ENCODE measurements around the gene INTS4. TPM values are rescaled to one million over a fixed set of nuclear protein-coding genes. Genes with fewer than 3 reads are reported as not detected.
"Not testable (repeated sequence)": the region's sequence is repeated elsewhere in the genome, so short reads cannot be mapped to it uniquely, and the experiment has no call there.

Gene INTS4
- total and polyA plus RNA-seq, 12 donors: 17.8 to 69.6 (median 37.2) TPM

GRCh38 chr11:78032090-78032489 lies 37.6 kb upstream of the INTS4 start:
- DNase-seq: peak in 5 of 7 donors; percentile 33 to 77 (median 66)
- no peaks in the 10 kb centered on the region for H3K36me3 ChIP-seq (replicated peaks in 1 of 2)
- intact Hi-C loops (cut with DNase I): no loop called here
- TF ChIP-seq POLR2A (IDR thresholded peaks at IDR 0.05) (no peak), CTCF (IDR thresholded peaks at IDR 0.05) (no peak)
- no peak overlapping the region for H3K4me3 ChIP-seq
- H3K27me3 ChIP-seq: no peaks in the 10 kb centered on the region
- no peaks in the 10 kb centered on the region for H3K9me3 ChIP-seq (replicated peaks in 1 of 3)
- H3K4me1 ChIP-seq (replicated peaks in 1 of 2): peaks cover 22 to 23% of the 10 kb centered on the region in 2 donors
- H3K27ac ChIP-seq: peak overlapping the region in 1 of 5 donors; percentile 1

- no peak overlapping the region for H3K27ac ChIP-seq
- no peak for DNase-seq
- no peaks in the 10 kb centered on the region for H3K36me3 ChIP-seq (replicated peaks in 1 of 2)
- 84 to 100% (median 94%) methylated on average over 3 of the region's 3 CpGs for WGBS, 4 donors
- no peaks in the 10 kb centered on the region for H3K9me3 ChIP-seq (replicated peaks in 1 of 3)
- H3K4me3 ChIP-seq: no peak overlapping the region
- TF ChIP-seq POLR2A (IDR thresholded peaks at IDR 0.05) (no peak), CTCF (IDR thresholded peaks at IDR 0.05) (no peak)
- H3K27me3 ChIP-seq: no peaks in the 10 kb centered on the region
- peaks cover 22 to 23% of the 10 kb centered on the region in 2 donors for H3K4me1 ChIP-seq (replicated peaks in 1 of 2)
- intact Hi-C loops (cut with DNase I): no loop called here
Measured at GRCh38 chr11:78031629-78032028, 37.2 kb upstream of the INTS4 start.

- H3K27ac ChIP-seq: peak overlapping the region in 2 of 5 donors; percentile 28 to 36
- TF ChIP-seq POLR2A (IDR thresholded peaks at IDR 0.05) (no peak), CTCF (IDR thresholded peaks at IDR 0.05) (no peak)
- intact Hi-C loops (cut with DNase I): no loop called here
Measured at GRCh38 chr11:78030429-78031325, 36.2 kb upstream of the INTS4 start.

GRCh38 chr11:78028423-78028822 lies 34.0 kb upstream of the INTS4 start:
- peaks cover 22 to 26% of the 10 kb centered on the region in 2 donors for H3K4me1 ChIP-seq (replicated peaks in 1 of 2)
- WGBS, 4 donors: 71 to 82% (median 78%) methylated on average over 9 of the region's 9 CpGs
- H3K27me3 ChIP-seq; H3K36me3 ChIP-seq (replicated peaks in 1 of 2); H3K4me3 ChIP-seq; H3K9me3 ChIP-seq (replicated peaks in 1 of 3); H3K27ac ChIP-seq; intact Hi-C loops (cut with DNase I): not testable (repeated sequence)
- DNase-seq: peak in 1 of 7 donors; percentile 33

More at GRCh38 chr11:78030429-78031325, 36.2 kb upstream of the INTS4 start:
- 22 to 28% (median 24%) methylated on average over 5 to 7 of the region's 7 CpGs for WGBS, 4 donors
- peaks cover 22 to 23% of the 10 kb centered on the region in 2 donors for H3K4me1 ChIP-seq (replicated peaks in 1 of 2)
- H3K4me3 ChIP-seq: no peak overlapping the region
- peak; percentile 70 to 85 (median 79) for DNase-seq
- H3K36me3 ChIP-seq (replicated peaks in 1 of 2): no peaks in the 10 kb centered on the region
- H3K9me3 ChIP-seq (replicated peaks in 1 of 3): no peaks in the 10 kb centered on the region
- no peaks in the 10 kb centered on the region for H3K27me3 ChIP-seq

All from adrenal gland (tissue), 12 donors.